K562 (cell line): ENCODE measurements around the gene TEX264. TPM values are rescaled to one million over a fixed set of nuclear protein-coding genes. Genes with fewer than 3 reads are reported as not detected.

Source experiments
- ATAC-seq: fragments of 200-7000 bp; cut with Tn5 transposase; 3 replicates; pipeline ENCODE4 v1.9.1; 2020; ENCODE audit warnings: moderate library complexity
- BruUV-seq: library from RNA; stranded (reverse); fragments of 400-500 nt; replicated peaks from 2 replicates; lab custom pipeline; 2021; lab: Mats Ljungman, UMichigan
- CTCF ChIA-PET: fragments of 300-600 bp; formaldehyde crosslinking; extraction: SDS; loops from one replicate; lab custom pipeline; 2021; ENCODE audit warnings: low intra/inter-chr PET ratio; lab: Yijun Ruan, JAX
- POLR2A ChIA-PET: fragments of 300-600, 350-650 bp; sonication (Branson Sonifier 250); formaldehyde crosslinking; extraction: SDS; loops from one replicate; lab custom pipeline; 2021; ENCODE audit warnings: antibody characterized with exemption, inconsistent platforms; lab: Yijun Ruan, JAX
- DNase-seq, 4 experiments: peaks; one replicate each; pipeline versions ENCODE4 v3.0.0 to v3.0.0-alpha.2; 2011 to 2018; ENCODE audit warnings: low spot score in 3 of 4, mixed read lengths in 3 of 4; ENCODE audit errors: extremely low read depth in 1 of 4
- FAIRE-seq: peaks from 2 replicates; lab custom pipeline; 2011; peaks lifted over from hg19 to GRCh38; lab: Jason Lieb, UNC
- H2AFZ ChIP-seq: 2 replicates; pipeline ENCODE4 v1.6.0; 2011; ENCODE audit warnings: low read depth, low read length, control low read depth, inconsistent platforms
- H3K27ac ChIP-seq: fragments of 200-600 bp; 3 replicates; pipeline ENCODE4 v1.8.0; 2011; ENCODE audit warnings: low read depth, mild to moderate bottlenecking, control low read depth, inconsistent platforms, low read length, moderate library complexity, mixed read lengths; ENCODE audit errors: extremely low read depth
- H3K27me3 ChIP-seq, 2 experiments: fragments of 300-600 bp in 1 of 2; 2 replicates in 1 of 2; 3 replicates in 1 of 2; pipeline versions ENCODE4 v1.6.0 to v1.8.0; 2011; ENCODE audit warnings: inconsistent platforms in 2 of 2, low read length in 2 of 2, mild to moderate bottlenecking in 1 of 2, mixed read lengths in 1 of 2, moderate library complexity in 1 of 2; ENCODE audit not compliant: control insufficient read depth in 2 of 2, insufficient read depth in 2 of 2
- H3K36me3 ChIP-seq: fragments of 300-600 bp; 3 replicates; pipeline ENCODE4 v1.8.0; 2011; ENCODE audit warnings: mild to moderate bottlenecking, low read length, inconsistent platforms; ENCODE audit not compliant: control insufficient read depth, insufficient read depth
- H3K4me1 ChIP-seq, 2 experiments: fragments of 200-600 bp in 1 of 2; replicated peaks in 1 of 2; 2 replicates in 1 of 2; 3 replicates in 1 of 2; pipeline versions ENCODE4 v1.5.1 to v1.8.0; 2011; ENCODE audit warnings: inconsistent platforms in 2 of 2, low read length in 2 of 2, mild to moderate bottlenecking in 1 of 2, mixed read lengths in 1 of 2, moderate library complexity in 1 of 2; ENCODE audit not compliant: control insufficient read depth in 2 of 2, insufficient read depth in 2 of 2
- H3K4me2 ChIP-seq: 2 replicates; pipeline ENCODE4 v1.6.1; 2011; ENCODE audit warnings: low read length, control low read depth, inconsistent platforms, mixed read lengths; ENCODE audit not compliant: insufficient read depth
- H3K4me3 ChIP-seq: fragments of 200-600 bp; sonication (generic), shearing (Covaris generic); 2 replicates; pipeline ENCODE4 v1.5.1; 2016; ENCODE audit warnings: control low read depth, inconsistent platforms
- H3K79me2 ChIP-seq: fragments of 200-600 bp; 3 replicates; pipeline ENCODE4 v1.8.0; 2011; ENCODE audit warnings: low read length, inconsistent platforms; ENCODE audit not compliant: control insufficient read depth, insufficient read depth
- H3K9ac ChIP-seq, 2 experiments: 2 replicates each; pipeline versions ENCODE4 v1.6.0 to v1.6.1; 2011; ENCODE audit warnings: low read depth in 2 of 2, low read length in 2 of 2, control low read depth in 1 of 2, inconsistent platforms in 1 of 2, mild to moderate bottlenecking in 1 of 2, mixed read lengths in 1 of 2; ENCODE audit not compliant: insufficient read depth in 1 of 2
- H3K9me1 ChIP-seq: one replicate; pipeline ENCODE4 v1.6.0; 2011; ENCODE audit warnings: inconsistent platforms, mild to moderate bottlenecking, low read length, moderate library complexity; ENCODE audit not compliant: control insufficient read depth, insufficient read depth
- H3K9me3 ChIP-seq: replicated peaks from 2 replicates; pipeline ENCODE4 v1.5.1; 2011; ENCODE audit warnings: low read depth, low read length, inconsistent platforms; ENCODE audit not compliant: control insufficient read depth, insufficient read depth
- H4K20me1 ChIP-seq: replicated peaks from 2 replicates; pipeline ENCODE4 v1.6.1; 2011; ENCODE audit warnings: low read length, inconsistent platforms, mixed read lengths; ENCODE audit not compliant: control insufficient read depth, insufficient read depth
- CBFA2T3 ChIP-seq: fragments of 450-650 bp; IDR thresholded peaks from 2 replicates; pipeline ENCODE4 v1.6.1; 2017
- CSDE1 ChIP-seq, 2 experiments: fragments of 450-650 bp; IDR thresholded peaks; 2 replicates each; pipeline ENCODE4 v1.6.1; 2016; ENCODE audit warnings: mild to moderate bottlenecking in 1 of 2
- ESRRB ChIP-seq: fragments of 250-450 bp; sonication (Bioruptor Pico); IDR thresholded peaks from 2 replicates; pipeline ENCODE4 v1.5.0; 2020; ENCODE audit warnings: mild to moderate bottlenecking, moderate library complexity, borderline replicate concordance
- ETS2 ChIP-seq: IDR thresholded peaks from 2 replicates; pipeline ENCODE4 v1.6.1; 2016; ENCODE audit warnings: borderline replicate concordance, missing genetic modification characterization, mild to moderate bottlenecking, moderate library complexity, missing compliant biosample characterization; ENCODE audit not compliant: poor library complexity, severe bottlenecking
- MTF1 ChIP-seq: fragments of 250-450 bp; sonication (Bioruptor Pico); IDR thresholded peaks from 2 replicates; pipeline ENCODE4 v1.9.0; 2021; ENCODE audit warnings: moderate library complexity, mild to moderate bottlenecking, inconsistent platforms, borderline replicate concordance
- SMARCE1 ChIP-seq: fragments of 450-650 bp; IDR thresholded peaks from 2 replicates; pipeline ENCODE4 v1.7.1; 2016; ENCODE audit warnings: mild to moderate bottlenecking
- TAF7 ChIP-seq: fragments of 450-650 bp; IDR thresholded peaks from 2 replicates; pipeline ENCODE4 v1.6.1; 2016; ENCODE audit warnings: missing genetic modification characterization, missing compliant biosample characterization
- WGBS: fragments of 100-300 bp; shearing (Covaris generic); methylation state at CpG from one replicate; pipeline ENCODE4 v1.1.6; 2016; ENCODE audit warnings: low coverage, mixed read lengths; ENCODE audit not compliant: insufficient coverage; ENCODE audit errors: missing lambda C conversion rate; 5-methylcytosine and 5-hydroxymethylcytosine counted together
- in situ Hi-C: fragments of 300-500 bp; cut with MboI; formaldehyde crosslinking; loops from 4 replicates; pipeline ENCODE4 v1.15.0; 2018; ENCODE audit warnings: inconsistent platforms, mixed read lengths
- intact Hi-C: fragments of 100-400 bp; cut with micrococcal nuclease; formaldehyde crosslinking; loops from 2 replicates; pipeline ENCODE4 v1.14.2; 2022
- polyA plus RNA-seq, 8 experiments: library from polyadenylated mRNA; depleted of rRNA in 4 of 8; stranded (reverse) in 5 of 8; unstranded in 3 of 8; fragments of >200 nt; fragmentation: Nextera tagmentation in 2 of 8; fragmentation: Illumina TruSeq in 1 of 8; extraction: Ambion mirVana in 2 of 8; extraction: Trizol in 1 of 8; gene quantifications; 2 replicates each; pipeline versions ENCODE4 v1.2.1 to v1.2.3, GENCODE V29; 2011 to 2014; ENCODE audit warnings: inconsistent platforms in 1 of 8, missing spikeins in 1 of 8
- total RNA-seq, 7 experiments: library from RNA; depleted of rRNA in 6 of 7; stranded (reverse); fragments of >200 nt in 6 of 7; fragmentation: Illumina TruSeq in 2 of 7; extraction: Trizol in 2 of 7; gene quantifications; 2 replicates each; pipeline versions ENCODE4 v1.2.1 to v1.2.3, GENCODE V29; 2011 to 2021; ENCODE audit warnings: low replicate concordance in 1 of 7
- TF ChIP-seq, protein P1 (sequence below): fragments of 250-450 bp; sonication (Bioruptor Pico); IDR thresholded peaks from 2 replicates; pipeline ENCODE4 v1.5.0; 2022; ENCODE audit warnings: mild to moderate bottlenecking
- TF ChIP-seq, protein P2 (sequence below): fragments of 450-650 bp; formaldehyde crosslinking; conservative IDR thresholded peaks from 2 replicates; pipeline ENCODE4 v1.4.0; 2022; ENCODE audit warnings: mild to moderate bottlenecking, missing genetic modification characterization

Gene TEX264
- total and polyA plus RNA-seq, 9 of the 15 experiments (the other 6 are each of a cell fraction or from before 2014, with no cell fraction given) = 4.1 to 47.0 (median 31.0) TPM

DNA sequence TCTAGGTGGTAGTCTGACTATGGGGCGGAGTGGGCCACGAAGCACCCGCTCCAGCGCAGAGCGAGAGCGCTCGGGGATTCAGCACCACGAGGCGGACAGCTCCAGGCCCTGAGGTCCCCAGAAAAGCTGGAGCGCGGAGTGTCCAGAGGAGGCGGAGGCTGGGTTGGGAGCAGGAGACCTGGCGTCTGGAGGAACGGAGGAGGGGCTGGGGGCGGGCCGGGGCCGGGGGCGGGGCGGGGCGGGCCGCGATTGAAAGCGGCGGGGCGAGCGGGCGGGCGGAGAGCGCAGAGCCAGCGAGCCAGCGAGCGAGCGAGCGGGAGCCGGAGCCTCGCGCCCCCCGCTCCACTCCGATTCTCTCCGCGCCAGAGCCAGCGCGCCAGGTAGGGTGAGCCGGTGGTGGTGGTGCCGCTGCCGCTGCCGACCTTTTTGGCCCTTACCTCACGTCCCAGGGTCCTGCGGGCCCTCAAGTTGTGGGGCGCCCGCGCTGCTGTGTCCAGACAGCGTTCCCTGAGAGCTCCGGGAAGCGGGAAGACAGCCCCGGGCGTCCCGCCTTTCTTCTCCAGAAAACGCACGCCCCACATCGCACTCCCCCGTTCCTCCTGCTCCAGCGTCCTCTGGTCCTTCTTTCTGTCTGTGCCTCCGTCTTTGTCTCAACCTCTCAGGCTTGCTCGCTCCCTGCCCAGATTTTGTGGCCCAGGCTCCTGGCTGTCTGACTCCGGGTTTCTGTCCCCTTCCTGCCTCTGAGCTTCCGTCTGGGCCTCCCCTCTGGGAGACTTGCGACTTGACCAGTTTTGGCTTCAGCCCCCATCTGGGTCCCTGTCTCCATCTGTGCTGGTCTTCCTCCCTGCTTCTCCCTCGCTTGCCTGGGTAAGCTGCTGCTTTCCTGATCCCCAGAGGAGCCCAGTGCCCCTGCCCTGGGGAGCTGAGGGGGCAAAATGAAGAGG lies 36.0 kb downstream of the TEX264 start, which contains the start of gene GRM2 (continued):
- TF ChIP-seq ESRRB (CRISPR knock-in tag) = no peak
- no peak for TF ChIP-seq CBFA2T3
- no peak for TF ChIP-seq SMARCE1
- TF ChIP-seq ETS2 (tag) = no peak
- TF ChIP-seq MTF1 (CRISPR knock-in tag) = no peak

DNA sequence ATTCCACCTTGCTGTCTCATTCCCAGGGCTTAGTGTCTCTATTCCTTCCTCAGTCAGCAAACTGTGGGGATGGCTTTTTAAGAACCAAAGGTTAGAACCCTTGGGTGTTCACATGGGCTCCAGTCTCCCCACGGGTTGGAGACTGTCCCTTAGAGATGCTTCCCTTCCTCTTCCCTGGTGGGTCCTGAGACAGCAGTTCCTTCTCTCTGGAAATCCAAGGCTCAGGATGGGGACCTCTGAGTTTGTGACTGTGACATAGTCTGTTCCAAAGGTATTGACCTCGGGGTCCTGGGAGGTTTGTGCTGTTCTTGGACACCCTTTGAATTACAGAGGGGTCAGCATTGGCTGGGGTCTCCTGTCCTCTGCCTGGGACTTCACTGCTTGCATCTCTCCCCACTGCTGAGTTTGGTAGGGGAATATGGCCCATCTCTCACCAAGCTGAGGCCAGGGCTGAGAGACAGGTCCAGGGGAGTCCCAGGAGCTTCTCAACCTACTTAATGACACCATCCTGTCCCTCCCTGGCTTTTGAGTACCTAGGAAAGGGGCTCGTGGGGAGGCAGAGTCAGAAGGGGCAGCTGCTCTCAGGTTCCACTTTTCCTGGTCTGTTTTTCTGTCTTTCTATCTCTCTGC lies 37.3 kb downstream of the TEX264 start:
- no peak overlapping the region for H3K4me3 ChIP-seq
- no TSS peak for BruUV-seq
- no peak for FAIRE-seq
- H3K9ac ChIP-seq = no peak overlapping the region
- H3K27ac ChIP-seq = no peak overlapping the region
- H3K27me3 ChIP-seq = peaks cover 0 to 24% of the 10 kb centered on the region in 2 experiments; a peak in 2 of 5 replicates
- TF ChIP-seq CSDE1 (IDR thresholded peaks at IDR 0.05) (no peak), TAF7 (tag) (no peak), ESRRB (CRISPR knock-in tag) (no peak)
- TF ChIP-seq, protein P1, sequence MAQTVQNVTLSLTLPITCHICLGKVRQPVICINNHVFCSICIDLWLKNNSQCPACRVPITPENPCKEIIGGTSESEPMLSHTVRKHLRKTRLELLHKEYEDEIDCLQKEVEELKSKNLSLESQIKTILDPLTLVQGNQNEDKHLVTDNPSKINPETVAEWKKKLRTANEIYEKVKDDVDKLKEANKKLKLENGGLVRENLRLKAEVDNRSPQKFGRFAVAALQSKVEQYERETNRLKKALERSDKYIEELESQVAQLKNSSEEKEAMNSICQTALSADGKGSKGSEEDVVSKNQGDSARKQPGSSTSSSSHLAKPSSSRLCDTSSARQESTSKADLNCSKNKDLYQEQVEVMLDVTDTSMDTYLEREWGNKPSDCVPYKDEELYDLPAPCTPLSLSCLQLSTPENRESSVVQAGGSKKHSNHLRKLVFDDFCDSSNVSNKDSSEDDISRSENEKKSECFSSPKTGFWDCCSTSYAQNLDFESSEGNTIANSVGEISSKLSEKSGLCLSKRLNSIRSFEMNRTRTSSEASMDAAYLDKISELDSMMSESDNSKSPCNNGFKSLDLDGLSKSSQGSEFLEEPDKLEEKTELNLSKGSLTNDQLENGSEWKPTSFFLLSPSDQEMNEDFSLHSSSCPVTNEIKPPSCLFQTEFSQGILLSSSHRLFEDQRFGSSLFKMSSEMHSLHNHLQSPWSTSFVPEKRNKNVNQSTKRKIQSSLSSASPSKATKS (CRISPR knock-in tag) = no peak
- TF ChIP-seq, protein P2, sequence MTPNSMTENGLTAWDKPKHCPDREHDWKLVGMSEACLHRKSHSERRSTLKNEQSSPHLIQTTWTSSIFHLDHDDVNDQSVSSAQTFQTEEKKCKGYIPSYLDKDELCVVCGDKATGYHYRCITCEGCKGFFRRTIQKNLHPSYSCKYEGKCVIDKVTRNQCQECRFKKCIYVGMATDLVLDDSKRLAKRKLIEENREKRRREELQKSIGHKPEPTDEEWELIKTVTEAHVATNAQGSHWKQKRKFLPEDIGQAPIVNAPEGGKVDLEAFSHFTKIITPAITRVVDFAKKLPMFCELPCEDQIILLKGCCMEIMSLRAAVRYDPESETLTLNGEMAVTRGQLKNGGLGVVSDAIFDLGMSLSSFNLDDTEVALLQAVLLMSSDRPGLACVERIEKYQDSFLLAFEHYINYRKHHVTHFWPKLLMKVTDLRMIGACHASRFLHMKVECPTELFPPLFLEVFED (CRISPR knock-in tag) = no peak
- H3K79me2 ChIP-seq = no peaks in the 10 kb centered on the region
- no peak for ATAC-seq
- in situ Hi-C loops (no loop called here), intact Hi-C loops (no loop called here)
- H3K9me1 ChIP-seq = no peaks in the 10 kb centered on the region
- no peak overlapping the region for H3K4me2 ChIP-seq
- H3K36me3 ChIP-seq = no peaks in the 10 kb centered on the region
- H2AFZ ChIP-seq = no peak overlapping the region
- ChIA-PET POLR2A (no interaction called here), CTCF (no interaction called here)
- H3K4me1 ChIP-seq = peaks cover 0 to 4% of the 10 kb centered on the region in 2 experiments; a peak in 2 of 5 replicates
- 0% methylated on average over 3 of the region's 3 CpGs for WGBS
- peaks cover 9% of the 10 kb centered on the region for H4K20me1 ChIP-seq
- no peaks in the 10 kb centered on the region for H3K9me3 ChIP-seq
- DNase-seq = no peak
